ENCODE results near the gene EDAR.

Gene EDAR

GRCh38 chr2:108967757-108968156, 21.3 kb downstream of the EDAR start:
- TF ChIP-seq CTCF (IDR thresholded peaks at IDR 0.05; ENCODE audit: borderline replicate concordance, control extremely low read depth, extremely low read depth, insufficient read depth, missing control alignments): no peak
- in situ Hi-C loops (cut with MboI; ENCODE audit: low sequenced_read_pairs, unreplicated experiment): no loop called here
- DNase-seq (ENCODE audit: low spot score): no peak

GRCh38 chr2:108965540-108966289, 23.3 kb downstream of the EDAR start:
- TF ChIP-seq CTCF (IDR thresholded peaks at IDR 0.05; ENCODE audit: borderline replicate concordance, control extremely low read depth, extremely low read depth, insufficient read depth, missing control alignments): no peak
- DNase-seq (ENCODE audit: low spot score): no peak
- in situ Hi-C loops (cut with MboI; ENCODE audit: low sequenced_read_pairs, unreplicated experiment): no loop called here

- in situ Hi-C loops (cut with MboI; ENCODE audit: low sequenced_read_pairs, unreplicated experiment): no loop called here
- no peak for TF ChIP-seq CTCF (IDR thresholded peaks at IDR 0.05; ENCODE audit: borderline replicate concordance, control extremely low read depth, extremely low read depth, insufficient read depth, missing control alignments)
- no peak for DNase-seq (ENCODE audit: low spot score)
Observed at GRCh38 chr2:108963057-108963456, 26.0 kb downstream of the EDAR start.

- in situ Hi-C loops (cut with MboI; ENCODE audit: low sequenced_read_pairs, unreplicated experiment): no loop called here
- TF ChIP-seq CTCF (IDR thresholded peaks at IDR 0.05; ENCODE audit: borderline replicate concordance, control extremely low read depth, extremely low read depth, insufficient read depth, missing control alignments): no peak
- DNase-seq (ENCODE audit: low spot score): no peak
Observed at GRCh38 chr2:108961796-108962195, 27.2 kb downstream of the EDAR start.

- in situ Hi-C loops (cut with MboI; ENCODE audit: low sequenced_read_pairs, unreplicated experiment): no loop called here
- TF ChIP-seq CTCF (IDR thresholded peaks at IDR 0.05; ENCODE audit: borderline replicate concordance, control extremely low read depth, extremely low read depth, insufficient read depth, missing control alignments): no peak
- DNase-seq (ENCODE audit: low spot score): no peak
Observed at GRCh38 chr2:108960006-108960405, 29.0 kb downstream of the EDAR start.

- no peak for DNase-seq (ENCODE audit: low spot score)
- in situ Hi-C loops (cut with MboI; ENCODE audit: low sequenced_read_pairs, unreplicated experiment): no loop called here
- no peak for TF ChIP-seq CTCF (IDR thresholded peaks at IDR 0.05; ENCODE audit: borderline replicate concordance, control extremely low read depth, extremely low read depth, insufficient read depth, missing control alignments)
Observed at GRCh38 chr2:108959401-108959800, 29.6 kb downstream of the EDAR start.

Data from GM13976 (cell line).